ENCODE data around the gene SAXO1. TPM values are rescaled to one million over a fixed set of nuclear protein-coding genes. Genes with fewer than 3 reads are reported as not detected.

The SAXO1 gene
- total RNA-seq, 4 donors from 2014 or later, result not detected

GRCh38 chr9:18896004-18896403, 137.0 kb downstream of the SAXO1 start:
- no peak overlapping the region for H3K27ac ChIP-seq
- H3K9me3 ChIP-seq, result peaks cover 0 to 7% (median 0%) of the 10 kb centered on the region in 4 donors
- H3K27me3 ChIP-seq, result no peaks in the 10 kb centered on the region
- H3K4me3 ChIP-seq, result no peak overlapping the region
- no peaks in the 10 kb centered on the region for H3K4me1 ChIP-seq
- H3K36me3 ChIP-seq, result no peaks in the 10 kb centered on the region
- DNase-seq, result no peak
- no peak for TF ChIP-seq CTCF (IDR thresholded peaks at IDR 0.05)
- no peak for TF ChIP-seq POLR2A (IDR thresholded peaks at IDR 0.05)

DNA sequence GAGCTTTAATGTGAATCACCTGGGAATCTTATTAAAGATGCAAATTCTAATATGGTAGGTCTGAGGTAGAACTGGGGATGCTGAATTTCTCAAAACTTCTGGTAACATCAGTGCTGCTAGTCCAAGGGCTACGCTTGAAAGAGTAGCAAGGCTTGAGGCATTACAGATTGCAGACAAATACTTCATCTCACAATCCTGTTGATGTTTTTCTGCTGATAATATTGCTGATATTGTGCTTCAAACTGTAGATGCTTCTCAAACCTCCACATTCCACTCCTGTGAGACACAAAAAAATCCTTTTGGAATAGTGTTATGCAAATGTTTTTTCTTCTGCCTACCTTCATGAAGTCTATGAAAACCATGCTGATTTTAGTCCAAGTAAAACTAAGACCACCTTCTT, 139.5 kb downstream of the SAXO1 start:
- TF ChIP-seq CTCF (IDR thresholded peaks at IDR 0.05) (no peak), POLR2A (IDR thresholded peaks at IDR 0.05) (no peak)
- DNase-seq, result no peak
- Histone ChIP-seq H3K4me3 (no peak overlapping the region), H3K36me3 (no peaks in the 10 kb centered on the region), H3K9me3 (peaks cover 0 to 7% (median 0%) of the 10 kb centered on the region in 4 donors), H3K27me3 (no peaks in the 10 kb centered on the region), H3K4me1 (no peaks in the 10 kb centered on the region), H3K27ac (no peak overlapping the region)

- H3K27ac ChIP-seq, result no peak overlapping the region
- TF ChIP-seq POLR2A (IDR thresholded peaks at IDR 0.05) (no peak), CTCF (IDR thresholded peaks at IDR 0.05) (no peak)
- no peaks in the 10 kb centered on the region for H3K4me1 ChIP-seq
- no peaks in the 10 kb centered on the region for H3K36me3 ChIP-seq
- H3K4me3 ChIP-seq, result no peak overlapping the region
- H3K27me3 ChIP-seq, result no peaks in the 10 kb centered on the region
- peaks cover 0 to 7% (median 0%) of the 10 kb centered on the region in 4 donors for H3K9me3 ChIP-seq
- DNase-seq, result no peak
Observed at GRCh38 chr9:18893046-18893445, 140.0 kb downstream of the SAXO1 start.

GRCh38 chr9:18891946-18892670, 140.9 kb downstream of the SAXO1 start:
- no peak overlapping the region for H3K27ac ChIP-seq
- H3K36me3 ChIP-seq, result no peaks in the 10 kb centered on the region
- H3K27me3 ChIP-seq, result no peaks in the 10 kb centered on the region
- H3K4me1 ChIP-seq, result no peaks in the 10 kb centered on the region
- TF ChIP-seq POLR2A (IDR thresholded peaks at IDR 0.05) (no peak), CTCF (IDR thresholded peaks at IDR 0.05) (no peak)
- H3K4me3 ChIP-seq, result no peak overlapping the region
- peaks cover 0 to 7% (median 0%) of the 10 kb centered on the region in 4 donors for H3K9me3 ChIP-seq
- DNase-seq, result no peak

DNA sequence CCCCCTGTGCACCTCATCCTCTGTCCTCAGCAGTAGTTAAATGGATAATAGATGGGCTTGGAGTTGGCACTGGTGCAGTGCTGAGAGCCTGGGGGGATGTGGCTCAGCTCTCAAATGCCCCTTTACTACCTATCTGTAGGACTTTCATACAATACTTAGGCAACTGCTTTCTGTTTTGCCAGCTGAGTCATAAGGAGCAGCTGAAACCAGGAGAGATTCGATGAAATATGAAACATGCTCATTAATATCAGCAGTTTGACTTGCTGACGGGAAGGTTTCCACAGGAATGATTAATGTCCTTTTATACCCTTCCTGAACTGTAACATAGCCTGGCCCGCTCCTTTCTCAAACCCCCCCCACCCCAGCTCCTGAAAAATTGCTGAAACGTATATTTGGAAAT, 142.6 kb downstream of the SAXO1 start:
- TF ChIP-seq CTCF (IDR thresholded peaks at IDR 0.05) (no peak), POLR2A (IDR thresholded peaks at IDR 0.05) (no peak)
- no peak overlapping the region for H3K27ac ChIP-seq
- no peaks in the 10 kb centered on the region for H3K27me3 ChIP-seq
- H3K9me3 ChIP-seq, result peaks cover 0 to 3% (median 0%) of the 10 kb centered on the region in 4 donors
- no peak for DNase-seq
- H3K36me3 ChIP-seq, result no peaks in the 10 kb centered on the region
- H3K4me1 ChIP-seq, result no peaks in the 10 kb centered on the region
- no peak overlapping the region for H3K4me3 ChIP-seq
